GM03348 (cell line): Measurements from ENCODE around the gene HSD17B7.
"Not testable (repeated sequence)": the region's sequence is repeated elsewhere in the genome, so short reads cannot be mapped to it uniquely, and the experiment has no call there.

Experiments used
- DNase-seq: peaks from one replicate; pipeline ENCODE4 v3.0.0; 2012; ENCODE audit warnings: low spot score

The HSD17B7 gene, protein sequence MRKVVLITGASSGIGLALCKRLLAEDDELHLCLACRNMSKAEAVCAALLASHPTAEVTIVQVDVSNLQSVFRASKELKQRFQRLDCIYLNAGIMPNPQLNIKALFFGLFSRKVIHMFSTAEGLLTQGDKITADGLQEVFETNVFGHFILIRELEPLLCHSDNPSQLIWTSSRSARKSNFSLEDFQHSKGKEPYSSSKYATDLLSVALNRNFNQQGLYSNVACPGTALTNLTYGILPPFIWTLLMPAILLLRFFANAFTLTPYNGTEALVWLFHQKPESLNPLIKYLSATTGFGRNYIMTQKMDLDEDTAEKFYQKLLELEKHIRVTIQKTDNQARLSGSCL

DNA sequence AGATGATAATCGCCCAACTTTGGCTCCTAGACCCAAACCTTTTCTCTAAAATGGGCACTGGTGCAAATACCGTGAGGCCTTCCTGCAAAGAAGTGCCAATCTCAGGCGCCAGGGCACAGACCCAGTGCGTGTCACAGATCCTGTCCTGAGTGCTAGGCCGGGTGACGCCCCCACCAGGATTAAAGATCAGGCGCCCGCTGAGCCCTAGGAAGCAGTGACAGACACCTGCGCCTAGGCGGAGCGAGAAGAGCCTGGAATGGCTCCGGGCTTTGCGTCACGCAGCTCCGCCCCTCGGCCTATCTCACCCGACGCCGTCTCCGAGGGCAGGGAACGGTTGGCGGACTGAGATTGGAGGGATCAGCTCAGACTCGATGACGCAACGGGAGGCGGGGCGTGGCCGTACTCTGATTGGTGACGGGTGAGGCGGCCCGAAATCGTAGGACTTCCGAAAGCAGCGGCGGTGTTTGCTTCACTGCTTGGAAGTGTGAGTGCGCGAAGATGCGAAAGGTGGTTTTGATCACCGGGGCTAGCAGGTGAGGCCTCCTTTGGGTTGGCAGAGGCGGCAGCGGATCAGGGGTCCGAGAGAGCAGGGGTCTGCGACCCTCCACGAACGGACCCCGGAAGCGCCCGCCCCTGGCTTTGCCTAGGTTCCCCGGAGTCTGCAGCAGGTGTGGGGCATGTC, at the start of gene HSD17B7:
HSD17B7 (plus strand) TSS at position 400 of the 682 bp plus-strand sequence; CDS start at position 499, 99 bp downstream.
- peak; percentile 38 for DNase-seq

DNA sequence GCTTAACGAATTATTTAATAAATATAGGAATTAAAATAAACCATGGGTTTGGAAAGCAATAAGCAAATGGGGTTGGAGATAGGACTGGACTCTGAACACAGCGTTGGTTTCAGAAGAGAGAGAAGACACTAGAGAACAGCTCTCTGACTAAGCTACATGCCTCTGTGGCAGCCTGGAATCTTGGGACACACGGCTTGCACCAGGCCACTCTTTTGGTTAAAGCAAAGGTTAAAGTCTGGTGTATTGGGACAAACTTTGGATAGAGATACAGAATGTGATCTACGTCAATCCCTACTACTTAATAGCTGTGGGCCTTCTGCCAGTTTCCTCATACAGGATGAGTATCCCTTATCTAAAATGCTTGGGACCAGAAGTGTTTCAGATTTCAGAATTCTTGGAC, 49.7 kb upstream of the HSD17B7 start:
- DNase-seq, result no peak

DNA sequence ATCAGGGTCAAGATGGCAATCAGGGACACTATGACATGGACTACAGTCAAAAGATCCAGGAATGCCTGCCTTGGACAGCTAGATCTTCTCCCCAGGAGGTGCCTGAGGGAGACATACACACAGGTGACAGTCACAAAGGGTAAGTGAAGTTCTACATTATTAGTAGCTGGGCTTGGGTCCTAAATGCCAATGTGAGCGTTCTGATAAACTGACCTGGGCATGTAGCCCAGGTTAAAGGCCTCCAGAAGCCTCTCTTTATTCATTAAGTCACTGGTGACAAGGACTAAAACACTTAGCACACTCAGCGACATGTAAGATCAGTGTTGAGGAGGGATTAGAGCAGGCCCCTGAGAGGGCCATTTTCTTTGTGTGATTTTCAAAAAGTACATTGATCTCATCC, 48.9 kb upstream of the HSD17B7 start:
- no peak for DNase-seq

DNA sequence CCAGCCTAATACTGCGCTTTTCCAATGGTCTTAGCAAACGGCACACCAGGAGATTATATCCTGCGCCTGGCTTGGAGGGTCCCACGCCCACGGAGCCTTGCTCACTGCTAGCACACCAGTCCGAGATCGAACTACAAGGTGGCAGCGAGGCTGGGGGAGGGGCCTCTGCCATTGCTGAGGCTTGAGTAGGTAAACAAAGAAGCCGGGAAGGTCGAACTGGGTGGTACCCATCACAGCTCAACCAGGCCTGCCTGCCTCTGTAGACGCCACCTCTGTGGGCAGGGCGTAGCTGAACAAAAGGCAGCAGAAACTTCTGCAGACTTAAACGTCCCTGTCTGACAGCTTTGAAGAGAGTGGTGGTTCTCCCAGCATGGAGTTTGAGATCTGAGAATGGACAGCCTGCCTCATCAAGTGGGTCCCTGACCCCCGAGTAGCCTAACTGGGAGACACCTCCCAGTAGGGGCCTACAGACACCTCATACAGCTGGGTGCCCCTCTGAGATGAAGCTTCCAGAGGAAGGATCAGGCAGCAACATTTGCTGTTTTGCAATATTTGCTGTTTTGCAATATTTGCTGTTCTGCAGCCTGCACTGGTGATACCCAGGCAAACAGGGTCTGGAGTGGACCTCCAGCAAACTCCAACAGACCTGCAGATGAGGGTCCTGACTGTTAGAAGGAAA, 44.1 kb upstream of the HSD17B7 start:
- DNase-seq, result not testable (repeated sequence)

DNA sequence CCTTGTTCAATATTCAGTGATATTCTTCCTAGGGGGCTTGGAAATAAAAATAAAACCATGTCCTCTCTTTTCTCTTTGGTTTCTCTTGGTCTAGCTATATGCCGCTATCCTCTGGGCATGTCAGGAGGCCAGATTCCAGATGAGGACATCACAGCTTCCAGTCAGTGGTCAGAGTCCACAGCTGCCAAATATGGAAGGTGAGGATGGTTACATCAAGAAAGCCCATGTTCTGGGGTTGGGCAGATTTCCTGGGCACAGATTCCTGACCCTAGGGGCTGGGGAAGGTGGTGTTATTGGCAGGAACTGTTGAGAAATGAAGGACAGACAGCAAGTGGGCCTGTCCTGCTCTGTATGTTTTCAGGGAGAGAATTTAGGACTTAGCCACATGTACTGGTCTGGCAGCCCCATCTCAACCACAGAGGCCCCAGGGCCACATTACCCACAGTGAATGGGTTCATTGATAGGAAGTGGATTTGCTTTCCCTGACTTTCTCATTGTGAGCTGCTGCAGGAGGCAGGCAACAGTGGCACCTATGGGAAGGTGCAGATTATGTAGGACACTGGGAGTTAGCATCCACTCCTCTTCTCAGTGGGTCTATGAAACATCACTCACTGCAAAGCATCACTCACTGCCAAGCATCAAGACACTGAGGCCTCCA, 37.4 kb upstream of the HSD17B7 start:
- no peak for DNase-seq

DNA sequence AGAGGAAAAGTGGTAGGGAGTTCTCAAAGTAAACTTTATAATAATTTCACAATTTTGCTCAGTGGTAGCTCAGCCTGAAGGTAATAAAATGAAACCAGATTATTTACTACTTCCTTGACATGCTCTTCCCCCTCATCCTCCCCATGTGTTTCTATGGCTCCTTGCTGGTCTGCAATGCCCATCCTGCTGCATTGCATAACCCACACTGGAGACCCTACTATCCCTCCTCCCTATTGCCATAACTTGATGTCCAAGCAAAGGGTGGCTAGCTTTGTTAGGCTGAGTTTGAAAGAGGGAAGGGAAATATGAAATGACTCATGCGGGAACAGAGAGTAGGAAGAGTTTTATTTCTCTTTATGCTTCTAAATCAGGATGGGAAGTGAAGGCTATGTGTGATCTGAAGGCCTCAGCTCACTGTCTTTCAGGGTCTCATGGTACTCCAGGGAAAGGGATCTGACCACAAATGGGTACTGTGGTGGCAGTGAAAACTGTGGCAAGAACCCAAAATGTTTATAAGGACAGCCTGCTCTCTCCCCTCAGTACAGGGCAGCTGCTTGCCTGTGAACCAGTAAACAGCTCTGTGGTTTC, 36.4 kb upstream of the HSD17B7 start:
- DNase-seq, result peak; percentile 5

DNA sequence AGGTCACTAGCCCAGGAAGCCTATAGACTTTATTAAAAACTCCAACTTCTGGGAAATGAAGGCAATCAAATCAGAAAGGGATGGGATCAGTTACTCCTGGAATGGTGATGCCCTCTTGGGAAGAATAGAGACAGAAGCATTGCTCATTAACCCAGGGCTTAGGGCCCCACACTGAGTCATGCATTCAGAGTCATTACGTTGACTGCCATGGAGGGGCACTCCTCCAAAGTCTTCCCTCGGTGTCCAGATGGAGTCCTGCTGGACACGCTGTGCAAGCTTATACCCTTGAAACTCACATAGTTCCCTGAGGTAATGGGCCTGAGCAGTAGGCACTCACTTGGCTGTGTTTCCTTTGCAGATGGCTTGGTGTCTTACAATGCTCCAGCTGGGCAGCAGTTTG, 35.2 kb upstream of the HSD17B7 start:
- DNase-seq, result no peak

DNA sequence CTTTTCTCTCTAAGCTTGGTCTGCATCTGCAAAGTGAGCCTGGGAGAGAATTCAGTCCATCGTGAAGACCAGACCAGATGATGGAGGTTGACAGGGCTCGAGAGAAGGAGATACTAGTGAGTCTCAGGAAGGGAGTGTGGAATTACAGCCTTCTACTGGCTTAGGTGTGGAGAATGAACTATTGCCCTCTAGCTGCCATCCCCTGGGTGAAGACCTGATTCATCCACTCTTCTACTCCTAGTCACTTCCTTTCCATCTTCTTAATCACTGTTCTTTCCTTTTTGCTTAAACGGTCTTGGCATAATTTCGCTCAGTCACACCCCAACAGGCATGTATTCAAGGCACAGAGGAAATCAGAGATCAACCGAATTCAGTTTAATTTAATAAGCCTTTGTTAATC, 34.0 kb upstream of the HSD17B7 start:
- DNase-seq, result peak; percentile 28

DNA sequence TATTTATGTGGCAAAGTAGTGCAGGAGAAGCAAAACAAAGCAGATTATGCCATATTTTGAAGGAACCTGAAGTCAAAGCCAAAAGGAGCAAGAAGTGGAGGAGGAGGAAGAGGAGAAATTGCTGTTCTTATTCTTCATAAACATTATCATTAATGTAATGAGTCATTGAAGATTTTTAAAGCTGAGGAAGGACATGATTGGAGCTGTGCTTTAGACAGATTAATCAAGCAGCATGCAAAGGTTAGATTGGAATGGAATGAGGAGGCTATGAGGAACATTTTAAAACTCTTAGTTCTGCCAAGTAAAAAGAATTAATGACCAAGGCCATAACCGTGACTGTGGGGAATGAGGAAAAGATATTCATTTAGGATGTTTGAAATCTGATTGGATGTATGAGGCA, 33.0 kb upstream of the HSD17B7 start:
- DNase-seq, result no peak

DNA sequence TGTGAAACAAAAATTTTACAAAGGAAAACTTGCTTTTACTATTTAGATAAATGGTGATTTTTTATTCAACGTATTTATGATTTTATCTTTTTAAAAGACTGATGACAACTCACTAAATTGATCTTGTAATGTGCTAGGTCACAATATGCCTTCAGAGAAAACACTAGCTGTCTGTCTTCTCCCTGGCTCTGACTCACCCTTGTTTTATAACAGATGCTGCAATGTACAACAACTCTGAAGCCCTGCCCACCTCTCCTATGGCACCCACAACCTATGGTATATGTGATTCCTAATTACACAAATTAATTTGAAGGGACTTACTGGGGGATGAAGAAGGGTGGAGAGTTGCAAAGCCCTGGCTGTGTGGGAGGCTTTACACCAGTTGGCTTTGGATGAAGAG, 24.7 kb upstream of the HSD17B7 start:
- DNase-seq, result no peak

DNA sequence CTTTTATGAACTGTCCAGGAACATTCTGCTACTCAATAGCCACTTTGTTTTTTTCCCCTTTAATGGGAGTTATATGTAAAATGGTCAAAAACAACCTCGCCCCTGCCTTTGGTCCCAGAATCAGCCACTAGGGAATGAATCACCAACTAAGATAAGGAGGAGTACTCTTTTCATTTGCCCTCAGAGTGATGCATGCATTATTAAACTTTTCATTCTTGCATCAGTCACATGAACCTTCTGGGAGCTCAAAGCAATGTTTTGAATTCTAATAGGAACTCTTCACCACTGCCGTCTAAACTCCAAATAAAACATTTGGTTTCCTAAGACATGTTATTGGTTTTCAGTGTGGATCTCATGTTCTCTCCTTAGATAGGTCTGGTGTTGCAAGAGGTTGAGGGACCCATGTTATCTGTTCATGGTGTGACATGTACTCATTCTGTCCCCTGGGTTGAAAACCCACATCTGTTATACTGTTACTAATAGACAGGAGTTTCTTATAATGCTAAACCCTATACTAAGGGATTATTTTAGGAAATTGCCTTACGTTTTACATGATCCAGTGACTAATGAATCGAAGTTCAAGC, 17.8 kb upstream of the HSD17B7 start:
- DNase-seq, result peak; percentile 56

DNA sequence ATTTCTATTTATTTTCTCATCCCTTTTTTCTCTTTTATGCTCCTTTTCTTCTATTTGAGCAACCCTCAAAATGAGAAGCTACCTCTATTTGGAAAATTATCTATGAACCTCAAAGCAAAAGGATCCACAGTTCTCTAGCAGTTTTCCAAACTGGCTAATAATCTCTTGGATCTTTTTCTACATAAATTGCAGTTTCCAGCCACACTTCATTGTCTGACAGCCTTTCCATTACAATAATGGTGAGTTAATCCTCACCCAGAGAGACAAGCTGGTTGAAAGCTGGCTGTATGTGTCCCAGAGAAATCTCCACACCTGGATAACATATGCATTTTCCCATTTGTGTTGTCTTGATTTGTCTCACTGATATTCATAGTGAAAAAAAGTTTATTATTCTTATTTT, 16.5 kb upstream of the HSD17B7 start:
- no peak for DNase-seq

DNA sequence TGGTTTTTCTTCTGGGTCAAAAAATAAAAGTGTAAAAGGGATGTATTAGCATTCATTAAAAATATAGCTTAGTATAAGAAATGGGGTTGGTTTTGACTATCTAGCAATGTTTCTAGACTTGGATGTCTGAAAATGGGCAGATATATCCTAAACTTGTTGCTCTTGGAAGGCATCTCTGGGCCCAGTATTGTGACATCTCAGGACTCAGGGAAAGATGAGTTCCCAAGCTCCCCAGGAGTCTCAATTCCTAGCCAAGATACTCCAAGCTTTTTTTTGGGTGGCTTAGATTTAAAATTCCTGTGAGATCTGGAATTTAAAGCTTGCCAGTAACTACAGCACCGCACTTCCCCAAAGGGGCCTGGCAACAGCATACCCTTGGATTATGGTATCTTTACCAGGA, 11.5 kb upstream of the HSD17B7 start:
- no peak for DNase-seq

DNA sequence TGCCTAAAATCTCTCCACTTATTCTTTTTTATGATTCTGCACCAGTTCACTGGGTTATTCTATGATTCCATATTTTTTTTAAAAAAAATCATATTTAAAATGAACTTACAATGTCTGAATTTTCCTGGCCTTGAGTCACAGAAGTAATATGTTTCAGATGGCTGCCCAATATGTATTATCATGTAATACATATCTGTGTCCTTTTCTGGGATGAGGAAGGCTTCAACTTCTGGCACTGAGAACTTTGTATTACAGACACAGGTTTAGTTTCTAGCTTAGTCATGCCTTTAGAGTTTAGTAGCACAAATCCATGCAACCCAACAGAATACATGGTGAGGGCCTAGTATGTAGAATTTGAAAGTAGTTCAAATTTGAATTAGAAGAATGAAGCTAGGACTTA, 7.8 kb upstream of the HSD17B7 start:
- no peak for DNase-seq

DNA sequence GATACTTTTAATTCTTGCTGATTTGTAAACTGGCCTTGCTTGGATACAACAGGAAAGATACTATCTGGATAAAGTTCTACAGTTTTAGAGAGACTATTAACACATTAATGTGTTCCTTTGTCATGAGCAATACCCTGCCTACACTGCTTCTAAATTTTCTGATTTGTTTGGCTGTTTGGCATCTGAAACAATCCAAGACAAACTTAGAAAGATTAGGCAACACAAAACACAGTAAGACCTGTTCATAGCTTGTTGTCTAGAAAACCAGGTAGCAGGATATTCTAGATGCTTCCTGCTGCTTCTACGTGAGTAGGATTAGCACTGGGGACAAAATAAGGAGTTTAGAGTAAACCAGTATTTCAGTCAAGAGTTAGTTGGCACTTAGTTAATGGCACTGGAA, 5.6 kb upstream of the HSD17B7 start:
- DNase-seq, result not testable (repeated sequence)

DNA sequence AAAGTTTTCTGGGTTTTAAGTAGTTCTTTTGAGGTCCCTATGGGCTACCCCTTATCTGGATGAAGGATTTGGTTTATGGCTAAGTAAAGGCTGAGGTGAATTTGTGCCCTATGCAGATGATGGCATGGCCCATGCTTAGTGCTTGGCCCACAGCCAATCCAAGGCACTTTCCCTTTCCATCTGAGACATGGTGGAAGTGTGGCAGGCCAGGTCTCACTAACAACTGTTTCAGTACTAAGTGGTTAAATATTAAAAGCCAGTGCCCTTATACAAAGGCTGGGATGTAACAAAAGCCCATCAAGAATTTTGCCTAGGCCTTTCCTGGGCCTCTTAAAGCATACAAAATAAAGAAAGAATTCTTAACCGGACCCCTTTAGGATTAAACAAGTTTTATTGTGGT, 1.7 kb upstream of the HSD17B7 start:
- not testable (repeated sequence) for DNase-seq

DNA sequence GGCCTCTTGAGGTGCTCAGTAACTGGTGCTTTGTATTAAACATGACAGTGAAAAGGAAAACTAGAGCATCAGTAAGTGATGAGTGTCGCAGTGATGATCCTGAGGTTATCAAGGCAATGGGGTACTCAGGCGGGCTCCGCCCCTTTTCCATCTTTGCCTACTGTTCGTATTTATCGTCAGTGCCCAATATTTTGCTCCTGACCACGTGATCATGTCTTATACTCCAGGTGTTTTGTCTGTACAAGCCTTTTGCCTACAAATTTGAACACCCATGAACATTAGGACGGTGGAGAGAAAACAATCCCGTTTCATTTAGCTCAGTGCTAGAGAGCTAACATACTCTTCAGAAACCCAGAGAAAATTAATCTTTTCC, 469 bp downstream of the HSD17B7 start:
- DNase-seq, result not testable (repeated sequence)

DNA sequence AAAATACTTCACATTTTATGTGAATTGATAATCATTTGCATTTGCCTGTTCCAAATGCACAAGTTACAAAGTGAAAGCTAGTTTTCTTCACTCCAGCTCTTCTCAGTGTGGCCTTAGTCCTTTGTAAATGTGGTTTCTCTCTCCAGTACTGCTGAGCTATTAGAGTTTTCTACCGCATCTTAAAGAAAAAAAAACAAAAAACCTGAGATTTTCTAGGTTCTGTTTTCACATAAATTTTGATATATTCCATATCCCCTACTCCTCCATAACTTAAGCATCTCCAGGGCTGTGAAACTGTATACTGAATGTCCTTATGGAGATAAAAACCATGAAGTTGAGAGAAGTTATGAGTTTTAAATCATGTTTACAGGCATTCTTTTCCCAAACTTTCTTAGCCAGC, 3.8 kb downstream of the HSD17B7 start:
- not testable (repeated sequence) for DNase-seq

DNA sequence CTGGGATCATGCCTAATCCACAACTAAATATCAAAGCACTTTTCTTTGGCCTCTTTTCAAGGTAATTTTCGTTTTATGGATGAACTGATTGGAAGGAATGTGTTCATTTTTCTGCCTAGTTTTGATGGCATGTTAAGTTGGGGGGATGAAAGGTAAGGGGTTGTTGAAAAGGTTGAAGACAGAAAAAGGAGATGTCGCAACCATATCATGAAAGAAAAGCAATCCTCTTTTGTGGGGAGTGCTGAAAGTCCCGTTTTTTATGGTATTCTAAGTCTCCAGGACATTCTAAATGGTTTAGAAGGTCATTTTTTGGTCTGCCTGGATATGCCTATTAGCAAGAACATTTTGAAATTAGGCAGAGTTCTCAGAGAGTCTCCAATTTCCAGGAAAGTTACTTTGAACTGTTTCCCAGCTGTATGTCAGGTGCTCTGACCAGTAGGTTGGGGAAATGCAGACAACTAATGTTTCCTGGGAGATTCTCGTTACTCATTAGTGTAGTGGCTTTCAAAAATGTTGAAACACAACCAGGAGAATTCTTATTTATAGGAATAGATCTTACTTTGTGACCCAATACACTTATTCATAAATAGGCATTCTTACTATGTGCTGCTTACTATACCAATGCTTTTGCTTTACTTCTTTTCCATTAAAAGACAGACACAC, 6.2 kb downstream of the HSD17B7 start:
- not testable (repeated sequence) for DNase-seq

DNA sequence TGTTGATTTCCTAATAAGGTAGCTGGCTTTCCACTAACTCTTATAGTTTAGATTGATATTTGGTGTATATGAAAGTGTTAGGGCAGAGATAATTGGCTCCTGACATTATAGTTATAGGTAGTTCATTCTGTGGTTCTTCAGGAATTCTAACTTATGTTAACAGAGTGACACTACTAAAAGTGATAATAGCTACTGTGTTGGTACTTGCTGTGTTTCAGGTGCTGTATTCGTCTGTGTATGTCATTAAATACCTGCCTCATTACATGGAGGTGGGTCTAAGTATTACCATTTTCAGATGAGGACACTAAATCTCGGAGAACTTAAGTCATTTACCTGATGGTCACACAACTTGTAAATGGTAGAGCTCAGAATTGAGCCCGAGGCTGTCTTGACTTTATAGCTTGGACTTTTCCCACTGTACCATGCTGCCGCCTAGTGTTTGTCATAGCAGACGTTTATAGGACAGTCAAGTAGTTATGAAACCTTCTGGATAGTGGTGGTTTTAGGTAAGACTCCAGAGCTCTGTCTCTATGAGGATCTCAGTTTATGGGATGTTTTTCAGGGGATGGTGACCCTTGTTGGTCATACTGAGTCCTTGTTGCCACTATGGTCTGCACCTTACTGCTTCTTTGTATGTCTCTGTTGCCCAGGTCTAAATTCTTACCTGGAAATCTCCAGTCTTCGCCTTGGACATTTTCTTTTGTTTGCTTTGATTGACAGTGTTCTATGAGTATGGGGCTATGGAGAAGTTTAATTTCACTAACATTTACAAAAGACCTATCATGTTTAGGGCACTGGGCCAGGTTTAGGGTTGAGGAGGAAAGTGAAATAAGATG, 9.7 kb downstream of the HSD17B7 start:
- peak; percentile 55 for DNase-seq
